RCC 7860 (cell line): ENCODE measurements around the gene NOL7.

Experiments used
- DNase-seq: peaks from one replicate; pipeline ENCODE4 v3.0.0-alpha.2; 2015; ENCODE audit warnings: low spot score
- FAIRE-seq: peaks from 2 replicates; lab custom pipeline; 2012; peaks lifted over from hg19 to GRCh38; lab: Jason Lieb, UNC

The NOL7 gene

GRCh38 chr6:13649393-13649792 lies 34.3 kb downstream of the NOL7 start:
- DNase-seq (no peak), FAIRE-seq (no peak)

- FAIRE-seq, result no peak
- DNase-seq, result no peak
Measured at GRCh38 chr6:13653296-13653695, 38.2 kb downstream of the NOL7 start.

GRCh38 chr6:13654496-13654895 lies 39.4 kb downstream of the NOL7 start:
- DNase-seq (no peak), FAIRE-seq (no peak)

- DNase-seq, result no peak
- FAIRE-seq, result no peak
Measured at GRCh38 chr6:13655700-13656099, 40.6 kb downstream of the NOL7 start.

GRCh38 chr6:13660273-13660672 lies 45.1 kb downstream of the NOL7 start:
- no peak for FAIRE-seq
- DNase-seq, result no peak

GRCh38 chr6:13660893-13661292 lies 45.8 kb downstream of the NOL7 start:
- DNase-seq, result no peak
- FAIRE-seq, result no peak

- DNase-seq (no peak), FAIRE-seq (no peak)
Measured at GRCh38 chr6:13661647-13662046, 46.5 kb downstream of the NOL7 start.

- FAIRE-seq, result no peak
- DNase-seq, result no peak
Measured at GRCh38 chr6:13662651-13663334, 47.7 kb downstream of the NOL7 start.

GRCh38 chr6:13663986-13664385 lies 48.9 kb downstream of the NOL7 start:
- FAIRE-seq (no peak), DNase-seq (no peak)

GRCh38 chr6:13664703-13665352 lies 49.7 kb downstream of the NOL7 start:
- no peak for FAIRE-seq
- DNase-seq, result no peak

- FAIRE-seq (no peak), DNase-seq (no peak)
Measured at GRCh38 chr6:13666194-13667105, 51.3 kb downstream of the NOL7 start.

GRCh38 chr6:13667655-13668054 lies 52.5 kb downstream of the NOL7 start:
- DNase-seq (no peak), FAIRE-seq (no peak)

GRCh38 chr6:13668291-13668928 lies 53.3 kb downstream of the NOL7 start:
- FAIRE-seq (no peak), DNase-seq (no peak)

GRCh38 chr6:13669476-13669875 lies 54.3 kb downstream of the NOL7 start:
- no peak for DNase-seq

More at GRCh38 chr6:13669476-13669875, 54.3 kb downstream of the NOL7 start:
- no peak for FAIRE-seq
